GM21825 (cell line): Measurements from ENCODE around the gene SPDYE5.

ENCODE experiments used
- ATAC-seq: cut with Tn5 transposase; IDR thresholded peaks from one replicate; pipeline ENCODE4 v1.9.1; 2021; ENCODE audit warnings: mild to moderate bottlenecking, moderate library complexity; ENCODE audit not compliant: unreplicated experiment

The SPDYE5 gene

DNA sequence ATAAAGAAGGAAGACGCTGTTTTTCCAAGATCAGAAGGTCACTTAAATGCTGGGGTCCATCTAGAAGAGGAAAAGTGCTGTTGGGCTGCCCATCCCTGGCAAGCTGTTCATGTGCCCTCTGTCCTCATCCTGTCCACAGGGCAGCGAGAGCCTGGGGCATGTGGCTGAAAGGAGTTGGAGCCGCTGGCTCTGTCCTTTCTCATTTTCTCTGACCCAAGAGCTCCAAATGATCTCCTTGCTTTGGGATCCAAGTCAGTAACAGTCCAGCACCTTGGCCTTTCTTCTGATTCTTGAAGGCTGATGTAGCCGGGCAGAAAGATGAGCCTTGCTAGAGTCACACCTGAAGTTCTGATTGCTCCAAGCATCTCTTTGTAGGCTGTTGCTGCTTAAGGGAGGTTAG is 44.4 kb downstream of the SPDYE5 start:
- ATAC-seq = no peak

DNA sequence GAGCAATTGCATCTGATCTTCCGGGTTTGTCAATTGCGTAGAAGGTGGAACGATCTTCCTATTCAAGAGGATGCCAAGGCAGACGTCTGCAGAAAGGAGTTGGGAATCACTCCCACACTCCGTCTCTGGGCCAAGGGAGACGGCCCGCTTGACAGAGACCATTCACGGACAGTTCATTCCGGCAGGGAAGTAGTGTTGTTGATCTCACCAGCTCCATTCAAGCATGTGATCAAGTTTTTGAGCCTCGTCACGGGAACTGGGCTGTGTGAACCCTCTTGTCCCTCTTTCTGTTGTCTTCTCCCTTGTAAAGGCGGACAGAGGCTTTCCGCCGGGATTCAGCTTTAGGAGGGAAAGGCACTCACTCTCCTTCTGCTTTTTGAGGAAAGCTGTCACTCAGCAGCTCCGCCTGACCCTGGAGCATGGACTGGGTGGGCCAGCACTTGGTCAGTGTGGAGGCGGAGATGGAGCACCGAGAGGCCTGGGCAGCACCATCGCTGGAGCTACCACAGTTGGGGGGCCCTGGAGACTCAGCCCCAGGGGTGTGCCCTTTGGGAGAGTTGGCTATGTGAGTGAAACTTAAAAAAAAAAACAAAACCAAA is 44.9 kb downstream of the SPDYE5 start:
- ATAC-seq = no peak

DNA sequence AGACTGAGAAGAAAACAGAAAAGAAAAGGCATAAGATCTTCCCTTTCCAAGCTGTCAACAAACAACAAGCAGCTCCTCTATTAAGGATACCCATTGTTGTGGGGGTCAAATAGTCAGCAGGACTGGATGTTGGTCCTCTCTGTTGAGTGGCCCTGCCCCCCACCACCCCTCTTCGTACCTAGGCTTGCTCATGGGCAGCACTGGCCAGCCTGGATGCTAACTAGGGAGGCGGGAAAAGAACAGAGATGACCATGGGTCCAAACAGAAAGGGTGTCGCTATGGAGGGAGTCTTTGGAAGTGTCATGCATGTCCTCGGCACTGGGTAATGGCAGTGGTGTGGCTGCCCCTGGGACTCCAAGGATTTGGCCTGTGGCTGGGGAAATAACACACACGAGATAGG is 45.6 kb downstream of the SPDYE5 start:
- no peak for ATAC-seq

- ATAC-seq = no peak
These were observed 54.3 kb downstream of the SPDYE5 start for GRCh38 chr7:75546237-75547015.
